ENCODE measurements around the gene GPSM1. TPM values are rescaled to one million over a fixed set of nuclear protein-coding genes. Genes with fewer than 3 reads are reported as not detected.

Gene GPSM1
- total RNA-seq, 2 experiments from 2014 or later = 10.6 to 11.3 TPM

- Mint-ChIP-seq H3K9me3 (no peaks in the 10 kb centered on the region), H3K4me1 (ENCODE audit: low read depth) (no peaks in the 10 kb centered on the region), H3K36me3 (peaks cover 4% of the 10 kb centered on the region), H3K4me3 (no peak overlapping the region), H3K27me3 (no peaks in the 10 kb centered on the region), H3K27ac (no peak overlapping the region)
- no peak for DNase-seq
- intact Hi-C loops (cut with micrococcal nuclease) = no loop called here
- ChIA-PET POLR2A (no interaction called here), CTCF (no interaction called here)
Measured at GRCh38 chr9:136370687-136371532, 43.6 kb downstream of the GPSM1 start.

GRCh38 chr9:136371533-136371880, 44.2 kb downstream of the GPSM1 start:
- Mint-ChIP-seq H3K27ac (no peak overlapping the region), H3K36me3 (peaks cover 4% of the 10 kb centered on the region), H3K9me3 (no peaks in the 10 kb centered on the region), H3K4me3 (no peak overlapping the region), H3K4me1 (ENCODE audit: low read depth) (no peaks in the 10 kb centered on the region), H3K27me3 (no peaks in the 10 kb centered on the region)
- ChIA-PET POLR2A (no interaction called here), CTCF (no interaction called here)
- intact Hi-C loops (cut with micrococcal nuclease) = no loop called here
- no peak for DNase-seq

- no peak for DNase-seq
- POLR2A ChIA-PET = no interaction called here
- CTCF ChIA-PET = no interaction called here
- Mint-ChIP-seq H3K36me3 (peaks cover 4% of the 10 kb centered on the region), H3K4me1 (ENCODE audit: low read depth) (no peaks in the 10 kb centered on the region), H3K27me3 (no peaks in the 10 kb centered on the region), H3K27ac (no peak overlapping the region), H3K9me3 (no peaks in the 10 kb centered on the region), H3K4me3 (no peak overlapping the region)
- intact Hi-C loops (cut with micrococcal nuclease) = no loop called here
Measured at GRCh38 chr9:136372006-136372405, 44.7 kb downstream of the GPSM1 start.

GRCh38 chr9:136372561-136373299, 45.4 kb downstream of the GPSM1 start:
- CTCF ChIA-PET = interaction anchor here (0.7 kb wide), 1 partner anchor 10 kb away, joined by 3 read pairs; no protein-coding TSS in a partner anchor
- H3K27me3 Mint-ChIP-seq = no peaks in the 10 kb centered on the region
- peaks cover 4% of the 10 kb centered on the region for H3K36me3 Mint-ChIP-seq
- intact Hi-C loops (cut with micrococcal nuclease) = no loop called here
- H3K27ac Mint-ChIP-seq = no peak overlapping the region
- H3K4me1 Mint-ChIP-seq (ENCODE audit: low read depth) = no peaks in the 10 kb centered on the region
- no peak overlapping the region for H3K4me3 Mint-ChIP-seq
- POLR2A ChIA-PET = no interaction called here
- DNase-seq = no peak
- H3K9me3 Mint-ChIP-seq = no peaks in the 10 kb centered on the region

- intact Hi-C loops (cut with micrococcal nuclease) = no loop called here
- Mint-ChIP-seq H3K27me3 (no peaks in the 10 kb centered on the region), H3K9me3 (no peaks in the 10 kb centered on the region), H3K4me1 (ENCODE audit: low read depth) (no peaks in the 10 kb centered on the region), H3K27ac (no peak within 1 kb of the TSS), H3K36me3 (peaks cover 4% of the 10 kb centered on the region), H3K4me3 (no peak within 1 kb of the TSS)
- DNase-seq = no peak
- ChIA-PET POLR2A (no interaction called here), CTCF (no interaction called here)
Measured at GRCh38 chr9:136373300-136374182, 46.2 kb downstream of the GPSM1 start, which contains the start of gene CARD9. CARD9 (minus strand) TSS chr9:136373669; CDS start chr9:136372078, 1,591 bp downstream.

- Mint-ChIP-seq H3K4me3 (no peak overlapping the region), H3K27ac (no peak overlapping the region), H3K36me3 (peaks cover 4% of the 10 kb centered on the region), H3K9me3 (no peaks in the 10 kb centered on the region), H3K27me3 (no peaks in the 10 kb centered on the region), H3K4me1 (ENCODE audit: low read depth) (no peaks in the 10 kb centered on the region)
- POLR2A ChIA-PET = interaction anchor here (1.3 kb wide), 1 partner anchor 10 kb away, joined by 4 read pairs; the partner anchor contains the start of gene DNLZ
- intact Hi-C loops (cut with micrococcal nuclease) = no loop called here
- no peak for DNase-seq
- CTCF ChIA-PET = interaction anchor here (1.3 kb wide), 1 partner anchor 11 kb away, joined by 3 read pairs; no protein-coding TSS in a partner anchor
Measured at GRCh38 chr9:136374183-136374575, 46.8 kb downstream of the GPSM1 start.

GRCh38 chr9:136375096-136375495, 47.8 kb downstream of the GPSM1 start:
- H3K9me3 Mint-ChIP-seq = no peaks in the 10 kb centered on the region
- H3K4me3 Mint-ChIP-seq = no peak overlapping the region
- H3K36me3 Mint-ChIP-seq = peaks cover 4% of the 10 kb centered on the region
- H3K27ac Mint-ChIP-seq = no peak overlapping the region
- H3K4me1 Mint-ChIP-seq (ENCODE audit: low read depth) = no peaks in the 10 kb centered on the region
- ChIA-PET CTCF (interaction anchor here (1.3 kb wide), 2 partner anchors 9 to 12 kb away, joined by 3 read pairs; no protein-coding TSS in a partner anchor), POLR2A (interaction anchor here (1.3 kb wide), 1 partner anchor 11 kb away, joined by 4 read pairs; the partner anchor contains the start of gene DNLZ)
- intact Hi-C loops (cut with micrococcal nuclease) = no loop called here
- no peak for DNase-seq
- no peaks in the 10 kb centered on the region for H3K27me3 Mint-ChIP-seq

- Mint-ChIP-seq H3K9me3 (no peaks in the 10 kb centered on the region), H3K4me3 (no peak overlapping the region), H3K27ac (no peak overlapping the region), H3K36me3 (peaks cover 4% of the 10 kb centered on the region), H3K27me3 (no peaks in the 10 kb centered on the region), H3K4me1 (ENCODE audit: low read depth) (no peaks in the 10 kb centered on the region)
- ChIA-PET POLR2A (no interaction called here), CTCF (interaction anchor here (1.7 kb wide), 1 partner anchor 15 kb away, joined by 4 read pairs; no protein-coding TSS in a partner anchor)
- DNase-seq = no peak
- intact Hi-C loops (cut with micrococcal nuclease) = no loop called here
Measured at GRCh38 chr9:136376457-136376856, 49.1 kb downstream of the GPSM1 start.

- ChIA-PET POLR2A (no interaction called here), CTCF (interaction anchor here (1.7 kb wide), 1 partner anchor 14 kb away, joined by 4 read pairs; no protein-coding TSS in a partner anchor)
- peaks cover 5% of the 10 kb centered on the region for H3K36me3 Mint-ChIP-seq
- H3K27me3 Mint-ChIP-seq = no peaks in the 10 kb centered on the region
- intact Hi-C loops (cut with micrococcal nuclease) = no loop called here
- H3K27ac Mint-ChIP-seq = no peak overlapping the region
- H3K4me1 Mint-ChIP-seq (ENCODE audit: low read depth) = no peaks in the 10 kb centered on the region
- no peaks in the 10 kb centered on the region for H3K9me3 Mint-ChIP-seq
- H3K4me3 Mint-ChIP-seq = no peak overlapping the region
- DNase-seq = no peak
Measured at GRCh38 chr9:136377341-136378169, 50.2 kb downstream of the GPSM1 start.

- no peak overlapping the region for H3K4me3 Mint-ChIP-seq
- no peaks in the 10 kb centered on the region for H3K9me3 Mint-ChIP-seq
- no peaks in the 10 kb centered on the region for H3K27me3 Mint-ChIP-seq
- POLR2A ChIA-PET = no interaction called here
- DNase-seq = no peak
- intact Hi-C loops (cut with micrococcal nuclease) = no loop called here
- H3K4me1 Mint-ChIP-seq (ENCODE audit: low read depth) = no peaks in the 10 kb centered on the region
- H3K27ac Mint-ChIP-seq = no peak overlapping the region
- H3K36me3 Mint-ChIP-seq = peaks cover 8% of the 10 kb centered on the region
- CTCF ChIA-PET = interaction anchor here (1.7 kb wide), 1 partner anchor 13 kb away, joined by 4 read pairs; no protein-coding TSS in a partner anchor
Measured at GRCh38 chr9:136378170-136379002, 51.0 kb downstream of the GPSM1 start.

- ChIA-PET CTCF (no interaction called here), POLR2A (no interaction called here)
- peaks cover 9% of the 10 kb centered on the region for H3K36me3 Mint-ChIP-seq
- H3K9me3 Mint-ChIP-seq = no peaks in the 10 kb centered on the region
- H3K27ac Mint-ChIP-seq = no peak overlapping the region
- DNase-seq = no peak
- H3K4me3 Mint-ChIP-seq = no peak overlapping the region
- no peaks in the 10 kb centered on the region for H3K4me1 Mint-ChIP-seq (ENCODE audit: low read depth)
- no peaks in the 10 kb centered on the region for H3K27me3 Mint-ChIP-seq
- intact Hi-C loops (cut with micrococcal nuclease) = no loop called here
Measured at GRCh38 chr9:136379003-136379287, 51.6 kb downstream of the GPSM1 start.
